ENCODE results near the gene DNAAF8.

DNAAF8 gene

GRCh38 chr16:4697848-4698291, 36.5 kb upstream of the DNAAF8 start:
- H3K9ac ChIP-seq (ENCODE audit: low read depth, low read length): no peak overlapping the region
- no peak overlapping the region for H3K4me3 ChIP-seq (ENCODE audit: low read depth, low read length)
- peaks cover 72% of the 10 kb centered on the region for H3K36me3 ChIP-seq (ENCODE audit: control insufficient read depth, insufficient read depth, low read length)
- H3K9me3 ChIP-seq (ENCODE audit: control insufficient read depth, insufficient read depth, low read length): no peaks in the 10 kb centered on the region
- H3K27me3 ChIP-seq (ENCODE audit: control insufficient read depth, insufficient read depth, low read length): no peaks in the 10 kb centered on the region
- no peaks in the 10 kb centered on the region for H3K4me1 ChIP-seq (ENCODE audit: control insufficient read depth, insufficient read depth, low read length)

DNA sequence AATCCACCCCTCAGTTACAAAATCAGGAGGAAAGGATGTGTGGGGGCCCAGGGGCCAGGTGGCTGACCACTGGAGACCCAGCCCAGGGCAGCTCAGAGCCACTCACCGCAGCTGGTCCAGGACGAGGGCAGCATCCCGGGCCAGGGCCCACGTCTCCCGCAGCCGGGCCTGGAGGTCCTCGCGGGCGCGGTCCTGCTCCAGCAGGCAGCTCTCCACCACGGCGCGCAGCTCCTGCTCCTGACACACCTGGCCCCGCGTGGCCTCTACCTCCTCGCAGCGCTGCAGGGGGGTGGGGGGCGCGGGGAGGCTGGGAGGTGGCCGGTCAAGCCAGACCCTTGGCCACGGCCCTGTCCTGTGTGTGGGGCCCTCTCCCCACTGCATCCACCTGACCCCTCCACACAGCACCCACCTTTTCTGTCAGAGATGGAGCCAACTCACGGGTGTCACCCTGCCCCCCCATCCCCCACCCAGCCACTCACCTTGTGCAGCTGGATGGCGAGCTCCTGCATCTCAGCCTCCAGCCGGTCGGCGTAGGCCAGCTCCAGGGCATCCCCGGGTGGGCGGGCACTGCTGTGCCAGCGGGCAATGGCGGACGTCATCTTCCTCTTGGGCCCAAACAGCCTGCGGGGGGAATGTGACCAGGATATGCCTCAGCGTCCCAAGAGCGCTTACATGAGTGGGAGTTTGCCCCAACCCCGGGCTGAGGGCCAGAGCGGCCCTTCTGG, 35.9 kb upstream of the DNAAF8 start:
- H3K4me3 ChIP-seq (ENCODE audit: low read depth, low read length): no peak overlapping the region
- no peak overlapping the region for H3K9ac ChIP-seq (ENCODE audit: low read depth, low read length)
- H3K4me1 ChIP-seq (ENCODE audit: control insufficient read depth, insufficient read depth, low read length): no peaks in the 10 kb centered on the region
- no peaks in the 10 kb centered on the region for H3K27me3 ChIP-seq (ENCODE audit: control insufficient read depth, insufficient read depth, low read length)
- H3K9me3 ChIP-seq (ENCODE audit: control insufficient read depth, insufficient read depth, low read length): no peaks in the 10 kb centered on the region
- peaks cover 72% of the 10 kb centered on the region for H3K36me3 ChIP-seq (ENCODE audit: control insufficient read depth, insufficient read depth, low read length)

DNA sequence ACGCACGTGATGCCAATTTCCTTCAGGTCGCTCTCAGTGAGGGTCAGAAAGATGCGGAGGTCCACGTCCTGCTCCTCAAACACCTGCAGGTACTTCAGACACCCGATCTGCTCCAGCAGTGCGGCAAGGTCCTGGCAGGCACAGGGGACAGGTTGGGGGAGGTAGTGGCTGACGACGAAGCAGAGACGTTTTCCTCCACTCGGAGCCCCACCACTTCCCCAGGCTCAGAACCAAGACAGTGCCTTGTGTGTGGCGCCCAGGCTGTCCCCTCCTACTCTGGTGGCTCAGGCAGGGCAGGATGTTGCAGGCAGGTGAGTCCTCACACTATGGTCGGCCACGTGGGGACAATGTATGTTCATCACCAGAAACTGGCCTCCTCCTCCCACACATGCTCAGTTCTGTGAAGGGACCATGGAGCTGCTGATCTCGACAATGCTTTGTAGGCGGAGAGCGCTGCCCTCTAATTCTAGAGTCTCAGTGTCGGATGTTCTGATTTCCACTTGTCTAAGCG, 35.2 kb upstream of the DNAAF8 start:
- Histone ChIP-seq H3K9ac (ENCODE audit: low read depth, low read length) (no peak overlapping the region), H3K36me3 (ENCODE audit: control insufficient read depth, insufficient read depth, low read length) (peaks cover 72% of the 10 kb centered on the region), H3K4me3 (ENCODE audit: low read depth, low read length) (no peak overlapping the region), H3K9me3 (ENCODE audit: control insufficient read depth, insufficient read depth, low read length) (no peaks in the 10 kb centered on the region), H3K4me1 (ENCODE audit: control insufficient read depth, insufficient read depth, low read length) (no peaks in the 10 kb centered on the region), H3K27me3 (ENCODE audit: control insufficient read depth, insufficient read depth, low read length) (no peaks in the 10 kb centered on the region)

- Histone ChIP-seq H3K36me3 (ENCODE audit: control insufficient read depth, insufficient read depth, low read length) (peaks cover 73% of the 10 kb centered on the region), H3K4me1 (ENCODE audit: control insufficient read depth, insufficient read depth, low read length) (no peaks in the 10 kb centered on the region), H3K27me3 (ENCODE audit: control insufficient read depth, insufficient read depth, low read length) (no peaks in the 10 kb centered on the region), H3K9me3 (ENCODE audit: control insufficient read depth, insufficient read depth, low read length) (no peaks in the 10 kb centered on the region), H3K4me3 (ENCODE audit: low read depth, low read length) (no peak overlapping the region), H3K9ac (ENCODE audit: low read depth, low read length) (no peak overlapping the region)
Measured at GRCh38 chr16:4700380-4700996, 33.8 kb upstream of the DNAAF8 start.

GRCh38 chr16:4700997-4701743, 33.2 kb upstream of the DNAAF8 start:
- Histone ChIP-seq H3K27me3 (ENCODE audit: control insufficient read depth, insufficient read depth, low read length) (no peaks in the 10 kb centered on the region), H3K9me3 (ENCODE audit: control insufficient read depth, insufficient read depth, low read length) (no peaks in the 10 kb centered on the region), H3K4me1 (ENCODE audit: control insufficient read depth, insufficient read depth, low read length) (no peaks in the 10 kb centered on the region), H3K9ac (ENCODE audit: low read depth, low read length) (no peak overlapping the region), H3K4me3 (ENCODE audit: low read depth, low read length) (no peak overlapping the region), H3K36me3 (ENCODE audit: control insufficient read depth, insufficient read depth, low read length) (peaks cover 68% of the 10 kb centered on the region)

DNA sequence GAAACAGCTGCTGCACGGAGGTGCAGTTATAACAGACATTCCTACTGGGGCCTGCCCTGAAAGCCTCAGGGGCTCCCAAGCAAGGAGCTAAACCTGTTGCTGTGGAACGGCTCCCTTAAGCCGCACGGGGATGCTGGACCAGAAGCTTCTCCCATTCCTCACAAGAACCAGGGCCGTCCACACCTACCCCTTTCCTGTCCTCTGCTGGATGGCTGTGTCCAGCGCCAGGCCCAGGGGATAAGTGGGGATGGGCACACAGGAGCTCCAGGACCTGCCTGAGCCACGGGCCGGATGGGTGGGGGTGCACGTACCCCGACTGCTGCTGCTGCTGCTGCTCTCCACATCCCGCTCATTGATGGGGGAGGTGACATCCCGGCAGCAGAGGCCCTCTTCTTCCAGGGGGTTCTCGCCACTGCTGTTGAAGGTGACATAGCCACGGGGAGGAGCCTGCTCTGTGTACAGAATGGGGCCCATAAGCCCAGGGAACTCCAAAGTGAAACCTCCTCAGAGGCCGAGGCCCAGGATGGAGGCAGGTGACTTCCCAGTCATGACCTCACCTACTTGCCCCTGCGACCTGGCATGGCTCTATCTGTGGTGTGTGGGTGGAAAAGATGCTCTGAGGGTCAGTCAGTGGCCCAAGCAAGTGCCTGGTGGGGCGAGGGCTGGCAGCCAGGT, 32.4 kb upstream of the DNAAF8 start:
- no peaks in the 10 kb centered on the region for H3K9me3 ChIP-seq (ENCODE audit: control insufficient read depth, insufficient read depth, low read length)
- peaks cover 61% of the 10 kb centered on the region for H3K36me3 ChIP-seq (ENCODE audit: control insufficient read depth, insufficient read depth, low read length)
- H3K27me3 ChIP-seq (ENCODE audit: control insufficient read depth, insufficient read depth, low read length): no peaks in the 10 kb centered on the region
- H3K9ac ChIP-seq (ENCODE audit: low read depth, low read length): no peak overlapping the region
- H3K4me3 ChIP-seq (ENCODE audit: low read depth, low read length): no peak overlapping the region
- no peaks in the 10 kb centered on the region for H3K4me1 ChIP-seq (ENCODE audit: control insufficient read depth, insufficient read depth, low read length)

GRCh38 chr16:4702466-4702808, 31.9 kb upstream of the DNAAF8 start:
- Histone ChIP-seq H3K9ac (ENCODE audit: low read depth, low read length) (no peak overlapping the region), H3K36me3 (ENCODE audit: control insufficient read depth, insufficient read depth, low read length) (peaks cover 56% of the 10 kb centered on the region), H3K4me3 (ENCODE audit: low read depth, low read length) (no peak overlapping the region)

GRCh38 chr16:4703906-4704305, 30.4 kb upstream of the DNAAF8 start:
- no peak overlapping the region for H3K9ac ChIP-seq (ENCODE audit: low read depth, low read length)
- H3K27me3 ChIP-seq (ENCODE audit: control insufficient read depth, insufficient read depth, low read length): no peaks in the 10 kb centered on the region
- no peak overlapping the region for H3K4me3 ChIP-seq (ENCODE audit: low read depth, low read length)
- peaks cover 43% of the 10 kb centered on the region for H3K36me3 ChIP-seq (ENCODE audit: control insufficient read depth, insufficient read depth, low read length)
- no peaks in the 10 kb centered on the region for H3K4me1 ChIP-seq (ENCODE audit: control insufficient read depth, insufficient read depth, low read length)
- no peaks in the 10 kb centered on the region for H3K9me3 ChIP-seq (ENCODE audit: control insufficient read depth, insufficient read depth, low read length)

More at GRCh38 chr16:4702466-4702808, 31.9 kb upstream of the DNAAF8 start:
- H3K9me3 ChIP-seq (ENCODE audit: control insufficient read depth, insufficient read depth, low read length): no peaks in the 10 kb centered on the region
- H3K4me1 ChIP-seq (ENCODE audit: control insufficient read depth, insufficient read depth, low read length): no peaks in the 10 kb centered on the region
- no peaks in the 10 kb centered on the region for H3K27me3 ChIP-seq (ENCODE audit: control insufficient read depth, insufficient read depth, low read length)

- Histone ChIP-seq H3K4me1 (ENCODE audit: control insufficient read depth, insufficient read depth, low read length) (no peaks in the 10 kb centered on the region), H3K9me3 (ENCODE audit: control insufficient read depth, insufficient read depth, low read length) (no peaks in the 10 kb centered on the region), H3K27me3 (ENCODE audit: control insufficient read depth, insufficient read depth, low read length) (no peaks in the 10 kb centered on the region), H3K9ac (ENCODE audit: low read depth, low read length) (no peak overlapping the region), H3K36me3 (ENCODE audit: control insufficient read depth, insufficient read depth, low read length) (peaks cover 38% of the 10 kb centered on the region), H3K4me3 (ENCODE audit: low read depth, low read length) (no peak overlapping the region)
Measured at GRCh38 chr16:4704491-4704890, 29.8 kb upstream of the DNAAF8 start.

DNA sequence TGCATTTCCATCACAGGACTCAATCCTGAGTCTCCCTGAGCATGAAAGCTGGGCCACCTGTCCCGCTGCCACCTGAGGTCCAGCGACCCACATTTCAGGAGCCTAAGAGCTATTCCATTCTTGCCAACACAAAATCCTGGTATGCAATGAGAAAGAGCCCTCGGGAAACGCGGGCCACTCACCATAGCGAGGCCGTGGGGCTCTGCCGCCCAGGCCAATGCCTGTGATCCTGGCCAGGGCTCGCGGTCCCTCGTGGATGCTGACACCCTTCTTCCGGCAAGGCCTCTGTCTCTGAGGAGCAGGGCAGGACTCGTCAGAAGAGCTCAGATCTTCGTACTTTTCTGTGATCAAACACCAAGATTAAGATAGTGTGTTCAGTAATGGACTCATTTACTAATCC, 29.4 kb upstream of the DNAAF8 start:
- H3K27me3 ChIP-seq (ENCODE audit: control insufficient read depth, insufficient read depth, low read length): no peaks in the 10 kb centered on the region
- H3K9ac ChIP-seq (ENCODE audit: low read depth, low read length): no peak overlapping the region
- no peak overlapping the region for H3K4me3 ChIP-seq (ENCODE audit: low read depth, low read length)
- no peaks in the 10 kb centered on the region for H3K9me3 ChIP-seq (ENCODE audit: control insufficient read depth, insufficient read depth, low read length)
- H3K36me3 ChIP-seq (ENCODE audit: control insufficient read depth, insufficient read depth, low read length): peaks cover 36% of the 10 kb centered on the region
- no peaks in the 10 kb centered on the region for H3K4me1 ChIP-seq (ENCODE audit: control insufficient read depth, insufficient read depth, low read length)

GRCh38 chr16:4706871-4707270, 27.5 kb upstream of the DNAAF8 start:
- peaks cover 17% of the 10 kb centered on the region for H3K36me3 ChIP-seq (ENCODE audit: control insufficient read depth, insufficient read depth, low read length)
- H3K27me3 ChIP-seq (ENCODE audit: control insufficient read depth, insufficient read depth, low read length): no peaks in the 10 kb centered on the region
- no peak overlapping the region for H3K9ac ChIP-seq (ENCODE audit: low read depth, low read length)
- no peak overlapping the region for H3K4me3 ChIP-seq (ENCODE audit: low read depth, low read length)
- H3K9me3 ChIP-seq (ENCODE audit: control insufficient read depth, insufficient read depth, low read length): no peaks in the 10 kb centered on the region
- H3K4me1 ChIP-seq (ENCODE audit: control insufficient read depth, insufficient read depth, low read length): no peaks in the 10 kb centered on the region

All from iPS-15b (cell line).